Vagina (tissue), 2 donors: ENCODE data around the gene MOBP.

Experiments used
- POLR2A ChIP-seq, 2 donors: fragments of 450-650 bp; IDR thresholded peaks; one replicate each; pipeline ENCODE4 v1.6.1; 2017; ENCODE audit warnings: antibody characterized with exemption in 2 of 2, mild to moderate bottlenecking in 2 of 2, moderate library complexity in 2 of 2
- POLR2AphosphoS5 ChIP-seq, 2 donors: sonication (generic); formaldehyde crosslinking; IDR thresholded peaks; one replicate each; pipeline ENCODE4 v1.9.0; 2017; ENCODE audit warnings: antibody characterized with exemption in 2 of 2, mild to moderate bottlenecking in 2 of 2, low read depth in 1 of 2; ENCODE audit not compliant: insufficient read depth in 1 of 2
- TF ChIP-seq, protein P1 (sequence below), 3 experiments: fragments of 450-650 bp in 2 of 3; fragments of 200-600 bp in 1 of 3; sonication (generic) in 1 of 3; IDR thresholded peaks; one replicate each; pipeline ENCODE4 v1.5.1; 2017 to 2019; ENCODE audit warnings: antibody characterized with exemption in 3 of 3, mild to moderate bottlenecking in 2 of 3, moderate library complexity in 2 of 3

DNA sequence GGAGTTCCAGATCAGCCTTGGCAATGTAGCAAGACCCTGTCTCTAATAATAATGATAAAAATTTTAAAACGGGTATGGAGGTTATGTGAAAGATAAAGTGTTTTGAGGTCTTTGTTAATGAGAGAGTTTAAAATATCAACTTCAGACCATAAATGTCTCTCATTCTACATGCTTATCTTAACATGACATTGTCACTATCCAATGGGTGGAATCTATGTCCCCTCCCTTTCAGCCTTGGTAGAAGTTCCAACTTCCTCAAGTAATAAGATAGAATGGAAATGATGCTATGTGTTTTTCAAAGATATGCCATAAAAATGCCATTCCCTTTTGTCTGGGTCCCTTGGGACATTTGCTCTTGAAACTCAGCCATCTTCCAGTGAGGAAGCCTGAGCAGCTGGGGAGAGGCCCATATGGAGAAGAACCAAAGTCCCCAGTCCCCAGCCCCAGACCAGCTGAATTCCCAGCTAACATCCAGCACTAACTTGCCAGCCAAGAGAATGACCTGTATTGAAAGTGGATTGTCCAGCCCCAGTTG lies 44.0 kb upstream of the MOBP start:
- TF ChIP-seq POLR2A (IDR thresholded peaks at IDR 0.05) (no peak), POLR2AphosphoS5 (IDR thresholded peaks at IDR 0.05; ENCODE audit: insufficient read depth in 1 of 2, low read depth in 1 of 2) (no peak)
- TF ChIP-seq, protein P1, sequence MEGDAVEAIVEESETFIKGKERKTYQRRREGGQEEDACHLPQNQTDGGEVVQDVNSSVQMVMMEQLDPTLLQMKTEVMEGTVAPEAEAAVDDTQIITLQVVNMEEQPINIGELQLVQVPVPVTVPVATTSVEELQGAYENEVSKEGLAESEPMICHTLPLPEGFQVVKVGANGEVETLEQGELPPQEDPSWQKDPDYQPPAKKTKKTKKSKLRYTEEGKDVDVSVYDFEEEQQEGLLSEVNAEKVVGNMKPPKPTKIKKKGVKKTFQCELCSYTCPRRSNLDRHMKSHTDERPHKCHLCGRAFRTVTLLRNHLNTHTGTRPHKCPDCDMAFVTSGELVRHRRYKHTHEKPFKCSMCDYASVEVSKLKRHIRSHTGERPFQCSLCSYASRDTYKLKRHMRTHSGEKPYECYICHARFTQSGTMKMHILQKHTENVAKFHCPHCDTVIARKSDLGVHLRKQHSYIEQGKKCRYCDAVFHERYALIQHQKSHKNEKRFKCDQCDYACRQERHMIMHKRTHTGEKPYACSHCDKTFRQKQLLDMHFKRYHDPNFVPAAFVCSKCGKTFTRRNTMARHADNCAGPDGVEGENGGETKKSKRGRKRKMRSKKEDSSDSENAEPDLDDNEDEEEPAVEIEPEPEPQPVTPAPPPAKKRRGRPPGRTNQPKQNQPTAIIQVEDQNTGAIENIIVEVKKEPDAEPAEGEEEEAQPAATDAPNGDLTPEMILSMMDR (IDR thresholded peaks at IDR 0.05), result no peak
